Measurements from ENCODE around the gene FOCAD.

DNA sequence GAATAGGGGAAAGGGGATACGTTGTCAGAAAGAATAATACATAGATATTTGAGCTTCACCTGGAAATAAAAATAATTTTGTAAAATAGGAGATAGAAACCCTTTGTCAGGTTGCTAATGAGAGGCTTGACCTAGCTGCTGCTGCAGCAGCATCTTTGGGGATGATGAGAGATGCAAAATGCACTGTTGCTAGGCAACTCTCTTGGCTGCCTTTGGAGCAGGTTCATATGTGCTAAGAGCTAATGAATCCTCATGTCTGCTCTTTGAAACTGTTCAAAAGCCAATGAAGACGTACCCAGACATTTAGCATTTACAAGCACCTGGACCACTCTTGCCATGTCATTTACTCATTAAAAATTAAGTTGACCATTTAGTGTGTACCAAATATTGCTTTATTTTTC is 121.7 kb downstream of the FOCAD start:
- TF ChIP-seq EZH2 (IDR thresholded peaks at IDR 0.05) (no peak), POLR2AphosphoS5 (IDR thresholded peaks at IDR 0.05; ENCODE audit: borderline replicate concordance, low read depth, low read length) (no peak), FOXP2 (optimal IDR thresholded peaks at IDR 0.05; ENCODE audit: control extremely low read depth, extremely low read length, insufficient read depth) (no peak)
